GM19328 (cell line): ENCODE measurements around the gene GPR75.

Source experiments
- ATAC-seq: cut with Tn5 transposase; IDR thresholded peaks from one replicate; pipeline ENCODE4 v1.9.1; 2021; ENCODE audit warnings: mild to moderate bottlenecking, moderate library complexity; ENCODE audit not compliant: unreplicated experiment

GPR75 gene

GRCh38 chr2:53811601-53812000 is 48.2 kb downstream of the GPR75 start:
- ATAC-seq, result no peak
